ENCODE measurements around the gene NFU1. TPM values are rescaled to one million over a fixed set of nuclear protein-coding genes. Genes with fewer than 3 reads are reported as not detected.

NFU1 gene
- total RNA-seq, 6 experiments from 2014 or later: 12.7 to 26.1 (median 23.5) TPM

DNA sequence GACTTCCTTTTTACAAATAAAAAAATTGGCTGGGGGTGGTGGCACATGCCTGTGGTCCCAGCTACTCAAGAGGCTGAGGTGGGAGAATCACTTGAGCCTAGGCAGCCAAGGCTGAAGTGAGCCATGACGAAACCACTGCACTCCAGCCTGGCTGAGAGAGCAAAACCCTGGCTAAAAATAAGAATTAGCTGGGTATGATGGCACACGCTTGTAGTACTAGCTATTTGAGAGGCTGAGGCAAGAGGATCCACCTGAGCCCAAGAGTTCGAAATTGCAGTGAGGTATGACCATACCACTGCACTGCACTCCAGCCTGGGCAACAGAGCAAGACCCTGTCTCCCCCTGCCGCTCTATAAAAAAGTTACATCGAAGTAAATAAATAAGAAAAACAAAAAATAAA, 83.9 kb downstream of the NFU1 start:
- DNase-seq (no peak), ATAC-seq (no peak)
- H3K9me3 ChIP-seq: no peaks in the 10 kb centered on the region
- no peaks in the 10 kb centered on the region for H3K27me3 ChIP-seq
- WGBS (ENCODE audit: insufficient coverage, low coverage, low lambda C conversion rate, missing lambda C conversion rate): 92% methylated on average over 2 of the region's 5 CpGs
- H3K36me3 ChIP-seq: peaks cover 8 to 58% (median 32%) of the 10 kb centered on the region in 4 donors
- H3K4me1 ChIP-seq: peaks cover 0 to 10% (median 0%) of the 10 kb centered on the region in 4 donors
- no peak overlapping the region for H3K27ac ChIP-seq
- TF ChIP-seq POLR2A (IDR thresholded peaks at IDR 0.05) (no peak), CTCF (IDR thresholded peaks at IDR 0.05) (no peak)
- no peak overlapping the region for H3K4me3 ChIP-seq
- intact Hi-C loops (cut with DNase I): no loop called here

DNA sequence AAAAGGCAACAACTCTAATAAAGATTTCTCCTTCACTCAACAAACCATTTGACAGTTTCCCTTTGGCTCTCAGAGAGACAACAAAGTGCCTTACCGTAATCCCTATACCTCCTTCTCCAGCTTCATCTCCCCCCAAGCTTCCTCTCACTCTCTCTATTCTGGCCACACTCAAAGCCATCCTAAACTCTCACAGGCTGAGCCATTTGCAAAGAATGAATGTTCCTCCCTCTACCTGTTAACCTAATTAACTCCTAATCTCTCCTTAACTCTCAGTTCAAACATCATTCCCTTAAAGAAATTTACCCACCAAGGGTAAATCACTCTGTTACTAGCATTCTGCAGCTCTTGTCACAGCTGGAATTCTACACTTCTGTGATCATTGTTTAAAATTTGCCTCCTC, 88.5 kb downstream of the NFU1 start:
- no peaks in the 10 kb centered on the region for H3K27me3 ChIP-seq
- H3K27ac ChIP-seq: no peak overlapping the region
- ATAC-seq: no peak
- H3K4me1 ChIP-seq: peaks cover 0 to 6% (median 0%) of the 10 kb centered on the region in 4 donors
- peaks cover 0 to 60% (median 31%) of the 10 kb centered on the region in 4 donors for H3K36me3 ChIP-seq
- no peak for DNase-seq
- no peak overlapping the region for H3K4me3 ChIP-seq
- WGBS (ENCODE audit: insufficient coverage, low coverage, low lambda C conversion rate, missing lambda C conversion rate): 100% methylated on average over 1 of the region's 1 CpG
- intact Hi-C loops (cut with DNase I): no loop called here
- TF ChIP-seq POLR2A (IDR thresholded peaks at IDR 0.05) (no peak), CTCF (IDR thresholded peaks at IDR 0.05) (no peak)
- no peaks in the 10 kb centered on the region for H3K9me3 ChIP-seq

Other genes with a start within 250 kb of the NFU1 start
- 10 to 100 TPM; 20.7 to 46.1 (median 30.5) TPM for gene GFPT1, start 50.2 kb downstream of the NFU1 start, total RNA-seq
- gene AAK1, start 206.3 kb upstream of the NFU1 start, total RNA-seq: 10 to 100 TPM; 12.7 to 30.5 (median 20.5) TPM

Measured in right lobe of liver (tissue), 6 donors.